Bone marrow (tissue), 2 donors: Measurements from ENCODE around the gene RNF31.
"Not testable (repeated sequence)": the region's sequence is repeated elsewhere in the genome, so short reads cannot be mapped to it uniquely, and the experiment has no call there.

Experiments used
- DNase-seq, 2 donors: peaks; one replicate each; lab custom pipeline; 2025; lab: John Stamatoyannopoulos, UW

Gene RNF31

GRCh38 chr14:24202538-24202937 lies 55.2 kb downstream of the RNF31 start:
- DNase-seq, result not testable (repeated sequence)

- not testable (repeated sequence) for DNase-seq
These were observed 56.1 kb downstream of the RNF31 start for GRCh38 chr14:24203249-24203886.

GRCh38 chr14:24204163-24205146 lies 57.2 kb downstream of the RNF31 start:
- no peak for DNase-seq

GRCh38 chr14:24206260-24207103 lies 59.2 kb downstream of the RNF31 start:
- DNase-seq, result no peak

- no peak for DNase-seq
These were observed 59.8 kb downstream of the RNF31 start for GRCh38 chr14:24207104-24207551.

GRCh38 chr14:24207625-24208024 lies 60.3 kb downstream of the RNF31 start:
- DNase-seq, result no peak
